H1 (cell line): ENCODE measurements around the gene TMA7B. TPM values are rescaled to one million over a fixed set of nuclear protein-coding genes. Genes with fewer than 3 reads are reported as not detected.

Experiments used
- BACH1 ChIP-seq: IDR thresholded peaks from 2 replicates; pipeline ENCODE4 v1.6.1; 2012; ENCODE audit warnings: low read length, improper control_type of control experiment
- KDM4A ChIP-seq: IDR thresholded peaks from one replicate; pipeline ENCODE4 v1.7.1; 2012; ENCODE audit warnings: low read depth, mild to moderate bottlenecking, moderate library complexity, low read length, inconsistent platforms; ENCODE audit not compliant: severe bottlenecking
- POLR2A ChIP-seq, 2 experiments: IDR thresholded peaks; 1 replicate in 1 of 2; 2 replicates in 1 of 2; pipeline ENCODE4 v1.6.1; 2011; ENCODE audit warnings: low read depth in 2 of 2, low read length in 2 of 2, mild to moderate bottlenecking in 2 of 2; ENCODE audit errors: control extremely low read depth in 1 of 2
- RBBP5 ChIP-seq: IDR thresholded peaks from 2 replicates; pipeline ENCODE4 v1.7.1; 2012; ENCODE audit warnings: low read depth, mild to moderate bottlenecking, inconsistent platforms, low read length, moderate library complexity, borderline replicate concordance
- RFX5 ChIP-seq: IDR thresholded peaks from 2 replicates; pipeline ENCODE4 v1.6.1; 2011; ENCODE audit warnings: low read depth, low read length, improper control_type of control experiment, borderline replicate concordance
- polyA plus RNA-seq, 7 experiments: library from polyadenylated mRNA; depleted of rRNA in 3 of 7; stranded (reverse) in 5 of 7; unstranded in 2 of 7; fragments of >200 nt in 5 of 7; fragments of 200-250 nt in 2 of 7; gene quantifications; 1 replicate in 5 of 7; 2 replicates in 1 of 7; 4 replicates in 1 of 7; pipeline versions ENCODE4 v1.2.1 to v1.2.3, GENCODE V29; 2011 to 2013; ENCODE audit warnings: missing spikeins in 2 of 7, mixed read lengths in 2 of 7
- total RNA-seq: library from RNA; stranded (reverse); fragmentation: NEBNext Ultra II Directional; extraction: Animal tissue kit (Norgen Biotek cat#: 25700); gene quantifications from 2 replicates; pipeline ENCODE4 v1.2.1, GENCODE V29; 2021
- TF ChIP-seq, protein P1 (sequence below): IDR thresholded peaks from 2 replicates; pipeline ENCODE4 v1.6.1; 2011; ENCODE audit warnings: low read length, improper control_type of control experiment
- TF ChIP-seq, protein P2 (sequence below): IDR thresholded peaks from 2 replicates; pipeline ENCODE4 v1.6.1; 2011; ENCODE audit warnings: low read depth, mild to moderate bottlenecking, low read length; ENCODE audit not compliant: insufficient read depth

The TMA7B gene
- total and polyA plus RNA-seq, 2 of the 8 experiments (the other 6 are each of a cell fraction or from before 2014, with no cell fraction given): not detected

DNA sequence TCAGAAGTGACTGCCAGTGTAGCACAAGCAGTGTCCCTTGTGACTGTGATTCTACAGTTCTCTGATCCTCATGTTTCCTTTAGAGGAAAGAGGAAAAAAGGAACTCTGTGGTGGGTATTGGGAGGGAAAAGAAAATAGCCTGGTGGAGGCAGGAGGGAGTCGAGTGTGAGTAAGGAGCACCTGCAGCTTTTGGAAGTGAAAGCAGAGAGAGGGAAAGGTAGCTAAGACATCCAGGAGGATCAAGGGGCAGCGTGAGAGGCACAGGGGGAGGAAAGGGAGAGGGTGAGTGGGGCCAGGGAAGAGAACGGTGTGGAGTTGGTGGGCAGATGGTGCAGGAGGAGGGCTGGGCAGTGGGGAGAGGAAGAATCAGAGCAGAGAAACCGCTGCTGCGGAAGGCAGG is 12.4 kb downstream of the TMA7B start (continued):
- TF ChIP-seq, protein P1, sequence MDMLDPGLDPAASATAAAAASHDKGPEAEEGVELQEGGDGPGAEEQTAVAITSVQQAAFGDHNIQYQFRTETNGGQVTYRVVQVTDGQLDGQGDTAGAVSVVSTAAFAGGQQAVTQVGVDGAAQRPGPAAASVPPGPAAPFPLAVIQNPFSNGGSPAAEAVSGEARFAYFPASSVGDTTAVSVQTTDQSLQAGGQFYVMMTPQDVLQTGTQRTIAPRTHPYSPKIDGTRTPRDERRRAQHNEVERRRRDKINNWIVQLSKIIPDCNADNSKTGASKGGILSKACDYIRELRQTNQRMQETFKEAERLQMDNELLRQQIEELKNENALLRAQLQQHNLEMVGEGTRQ: no peak
- TF ChIP-seq RFX5 (no peak), BACH1 (no peak), POLR2A (IDR thresholded peaks at IDR 0.05; ENCODE audit: control extremely low read depth in 1 of 2, low read depth in 2 of 2, low read length in 2 of 2) (no peak), KDM4A (no peak), RBBP5 (no peak)
- TF ChIP-seq, protein P2, sequence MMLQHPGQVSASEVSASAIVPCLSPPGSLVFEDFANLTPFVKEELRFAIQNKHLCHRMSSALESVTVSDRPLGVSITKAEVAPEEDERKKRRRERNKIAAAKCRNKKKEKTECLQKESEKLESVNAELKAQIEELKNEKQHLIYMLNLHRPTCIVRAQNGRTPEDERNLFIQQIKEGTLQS: no peak
